Measurements from ENCODE around the gene SCUBE1.

DNA sequence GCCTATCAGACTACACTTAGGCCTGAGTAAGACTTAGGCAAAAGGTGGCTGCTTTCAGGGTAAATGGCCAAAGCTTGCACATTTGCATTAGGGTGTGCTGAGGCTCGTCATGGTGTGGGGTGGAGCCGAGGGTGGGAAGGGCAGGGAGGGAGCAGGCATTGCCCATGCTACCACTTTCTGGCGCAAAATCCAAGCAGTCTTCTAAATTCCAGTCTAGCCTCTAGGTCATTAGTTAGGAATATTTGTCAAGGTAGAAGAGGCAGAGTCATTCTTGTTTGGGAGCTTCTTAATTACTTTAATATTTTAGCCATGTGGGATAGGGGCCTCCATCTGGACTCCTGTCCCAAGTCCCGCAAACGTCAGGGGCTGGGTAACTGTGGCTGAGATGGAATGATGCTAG, 28.6 kb downstream of the SCUBE1 start:
- TF ChIP-seq CTCF (IDR thresholded peaks at IDR 0.05) = no peak
- TF ChIP-seq POLR2AphosphoS5 (IDR thresholded peaks at IDR 0.05) = no peak

Data from gastroesophageal sphincter (tissue), 3 donors.